NCI-H460 (cell line): Measurements from ENCODE around the gene BCL11A. TPM values are rescaled to one million over a fixed set of nuclear protein-coding genes. Genes with fewer than 3 reads are reported as not detected.

Experiments
- DNase-seq: peaks from one replicate; pipeline ENCODE4 v3.0.0-alpha.2; 2016; ENCODE audit warnings: low read depth; ENCODE audit errors: extremely low read depth
- total RNA-seq: library from RNA; depleted of rRNA; stranded (reverse); fragments of >200 nt; shearing (Covaris generic); gene quantifications from 2 replicates; pipeline ENCODE4 v1.2.3, GENCODE V29; 2014; rRNA removed

The BCL11A gene
- total RNA-seq, 1 experiment from 2014 or later: 2.1 TPM

- DNase-seq: no peak
Observed at GRCh38 chr2:60413069-60413813, 140.2 kb downstream of the BCL11A start.

- DNase-seq: no peak
Observed at GRCh38 chr2:60412620-60413019, 140.8 kb downstream of the BCL11A start.

- no peak for DNase-seq
Observed at GRCh38 chr2:60412027-60412426, 141.4 kb downstream of the BCL11A start.

GRCh38 chr2:60411295-60411694 lies 142.2 kb downstream of the BCL11A start:
- no peak for DNase-seq

- no peak for DNase-seq
Observed at GRCh38 chr2:60410456-60411146, 142.9 kb downstream of the BCL11A start.

GRCh38 chr2:60409531-60409871 lies 144.0 kb downstream of the BCL11A start:
- no peak for DNase-seq

GRCh38 chr2:60408811-60409530 lies 144.5 kb downstream of the BCL11A start:
- no peak for DNase-seq

- DNase-seq: no peak
Observed at GRCh38 chr2:60408207-60408606, 145.2 kb downstream of the BCL11A start.

- no peak for DNase-seq
Observed at GRCh38 chr2:60407398-60407797, 146.1 kb downstream of the BCL11A start.

- no peak for DNase-seq
Observed at GRCh38 chr2:60406192-60406591, 147.3 kb downstream of the BCL11A start.

- DNase-seq: no peak
Observed at GRCh38 chr2:60405271-60405919, 148.1 kb downstream of the BCL11A start.

Other genes starting within 250 kb of the BCL11A start
- gene PAPOLG, start 202.6 kb upstream of the BCL11A start, total RNA-seq: 21.6 and 29.0 TPM in 2 replicates